IMR-90 (cell line): ENCODE results near the gene EMD.

ENCODE experiments used
- BHLHE40 ChIP-seq: fragments of 150-350 bp; IDR thresholded peaks from 2 replicates; pipeline ENCODE4 v1.6.1; 2016; ENCODE audit warnings: mild to moderate bottlenecking, low read depth, low read length
- CEBPB ChIP-seq: IDR thresholded peaks from 2 replicates; pipeline ENCODE4 v1.6.1; 2012; ENCODE audit warnings: low read depth, low read length, improper control_type of control experiment
- CHD1 ChIP-seq: IDR thresholded peaks from 2 replicates; pipeline ENCODE4 v1.6.1; 2012; ENCODE audit warnings: low read depth, low read length, improper control_type of control experiment
- CTCF ChIP-seq: conservative IDR thresholded peaks from 2 replicates; pipeline ENCODE4 v1.5.1; 2012; ENCODE audit warnings: mild to moderate bottlenecking, low read depth, low read length, improper control_type of control experiment
- ELK1 ChIP-seq: fragments of 150-350 bp; IDR thresholded peaks from 2 replicates; pipeline ENCODE4 v1.6.1; 2016; ENCODE audit warnings: low read depth, mild to moderate bottlenecking, low read length, moderate library complexity, borderline replicate concordance
- FOS ChIP-seq: fragments of 150-350 bp; IDR thresholded peaks from 2 replicates; pipeline ENCODE4 v1.6.1; 2016; ENCODE audit warnings: low read depth, low read length
- MAFK ChIP-seq: IDR thresholded peaks from 2 replicates; pipeline ENCODE4 v1.6.1; 2012; ENCODE audit warnings: low read depth, low read length, improper control_type of control experiment
- MAZ ChIP-seq: IDR thresholded peaks from 2 replicates; pipeline ENCODE4 v1.6.1; 2012; ENCODE audit warnings: low read depth, mild to moderate bottlenecking, low read length, improper control_type of control experiment, moderate library complexity, borderline replicate concordance
- MXI1 ChIP-seq: IDR thresholded peaks from 2 replicates; pipeline ENCODE4 v1.6.1; 2012; ENCODE audit warnings: low read depth, mild to moderate bottlenecking, low read length, moderate library complexity, borderline replicate concordance
- NFE2L2 ChIP-seq: fragments of 150-350 bp; IDR thresholded peaks from 2 replicates; pipeline ENCODE4 v1.6.1; 2016; ENCODE audit warnings: low read depth, mild to moderate bottlenecking, low read length
- POLR2A ChIP-seq: IDR thresholded peaks from 2 replicates; pipeline ENCODE4 v1.6.1; 2012; ENCODE audit warnings: mild to moderate bottlenecking, low read depth, low read length
- RAD21 ChIP-seq: IDR thresholded peaks from 2 replicates; pipeline ENCODE4 v1.6.1; 2012; ENCODE audit warnings: low read length, improper control_type of control experiment
- SMC3 ChIP-seq: fragments of 150-350 bp; IDR thresholded peaks from 2 replicates; pipeline ENCODE4 v1.6.1; 2016; ENCODE audit warnings: low read depth, mild to moderate bottlenecking, antibody characterized with exemption, low read length, moderate library complexity
- USF2 ChIP-seq: fragments of 150-350 bp; IDR thresholded peaks from 2 replicates; pipeline ENCODE4 v1.6.1; 2017; ENCODE audit warnings: mild to moderate bottlenecking, antibody characterized with exemption, low read length, low read depth

GRCh38 chrX:154367474-154368308 is 11.4 kb upstream of the EMD start:
- no peak for TF ChIP-seq CTCF
- TF ChIP-seq USF2: no peak
- no peak for TF ChIP-seq POLR2A
- no peak for TF ChIP-seq FOS
- no peak for TF ChIP-seq MAZ
- no peak for TF ChIP-seq RAD21
- no peak for TF ChIP-seq MXI1
- TF ChIP-seq SMC3: no peak
- TF ChIP-seq NFE2L2: no peak
- no peak for TF ChIP-seq BHLHE40
- TF ChIP-seq ELK1: no peak
- no peak for TF ChIP-seq CEBPB
- no peak for TF ChIP-seq CHD1
- TF ChIP-seq MAFK: no peak
